Measurements from ENCODE around the gene CHRND. TPM values are rescaled to one million over a fixed set of nuclear protein-coding genes. Genes with fewer than 3 reads are reported as not detected.

Gene CHRND
- polyA plus RNA-seq, 1 donor from 2014 or later: not detected

DNA sequence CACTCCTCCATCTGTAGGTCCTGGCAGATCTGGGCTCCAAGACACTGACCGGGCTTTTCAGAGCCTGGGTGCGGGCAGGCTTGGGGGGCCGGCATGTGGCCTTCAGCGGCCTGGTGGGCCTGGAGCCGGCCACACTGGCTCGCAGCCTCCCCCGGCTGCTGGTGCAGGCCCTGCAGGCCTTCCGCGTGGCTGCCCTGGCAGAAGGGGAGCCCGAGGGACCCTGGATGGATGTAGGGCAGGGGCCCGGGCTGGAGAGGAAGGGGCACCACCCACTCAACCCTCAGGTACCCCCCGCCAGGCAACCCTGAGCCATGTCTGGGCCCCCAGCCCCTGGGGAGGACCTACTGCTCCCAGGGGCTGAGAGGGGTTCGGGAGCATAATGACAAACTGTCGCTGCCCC is 761 bp upstream of the CHRND start:
- Histone ChIP-seq H4K20me1 (ENCODE audit: insufficient read depth) (no peaks in the 10 kb centered on the region), H3K27ac (ENCODE audit: low read length) (no peak overlapping the region), H3K4me2 (ENCODE audit: low read length) (no peak overlapping the region), H3K27me3 (ENCODE audit: insufficient read depth, low read depth, low read length) (peaks cover 28% of the 10 kb centered on the region), H3K79me2 (replicated peaks; ENCODE audit: insufficient read depth, low read length) (no peaks in the 10 kb centered on the region), H3K36me3 (ENCODE audit: insufficient read depth, low read length) (no peaks in the 10 kb centered on the region), H3K9me2 (ENCODE audit: insufficient read depth, low read length) (no peaks in the 10 kb centered on the region), H3K9me3 (ENCODE audit: low read length) (no peaks in the 10 kb centered on the region), H3K9ac (ENCODE audit: low read length) (no peak overlapping the region), H2AFZ (ENCODE audit: low read depth, low read length) (no peak overlapping the region), H3K4me3 (ENCODE audit: low read length) (no peak overlapping the region), H3F3A (ENCODE audit: insufficient read depth, low read length, poor library complexity, severe bottlenecking) (no peaks in the 10 kb centered on the region)
- TF ChIP-seq MXI1 (conservative IDR thresholded peaks at IDR 0.05; ENCODE audit: poor library complexity, severe bottlenecking): no peak
- TF ChIP-seq, protein P1, sequence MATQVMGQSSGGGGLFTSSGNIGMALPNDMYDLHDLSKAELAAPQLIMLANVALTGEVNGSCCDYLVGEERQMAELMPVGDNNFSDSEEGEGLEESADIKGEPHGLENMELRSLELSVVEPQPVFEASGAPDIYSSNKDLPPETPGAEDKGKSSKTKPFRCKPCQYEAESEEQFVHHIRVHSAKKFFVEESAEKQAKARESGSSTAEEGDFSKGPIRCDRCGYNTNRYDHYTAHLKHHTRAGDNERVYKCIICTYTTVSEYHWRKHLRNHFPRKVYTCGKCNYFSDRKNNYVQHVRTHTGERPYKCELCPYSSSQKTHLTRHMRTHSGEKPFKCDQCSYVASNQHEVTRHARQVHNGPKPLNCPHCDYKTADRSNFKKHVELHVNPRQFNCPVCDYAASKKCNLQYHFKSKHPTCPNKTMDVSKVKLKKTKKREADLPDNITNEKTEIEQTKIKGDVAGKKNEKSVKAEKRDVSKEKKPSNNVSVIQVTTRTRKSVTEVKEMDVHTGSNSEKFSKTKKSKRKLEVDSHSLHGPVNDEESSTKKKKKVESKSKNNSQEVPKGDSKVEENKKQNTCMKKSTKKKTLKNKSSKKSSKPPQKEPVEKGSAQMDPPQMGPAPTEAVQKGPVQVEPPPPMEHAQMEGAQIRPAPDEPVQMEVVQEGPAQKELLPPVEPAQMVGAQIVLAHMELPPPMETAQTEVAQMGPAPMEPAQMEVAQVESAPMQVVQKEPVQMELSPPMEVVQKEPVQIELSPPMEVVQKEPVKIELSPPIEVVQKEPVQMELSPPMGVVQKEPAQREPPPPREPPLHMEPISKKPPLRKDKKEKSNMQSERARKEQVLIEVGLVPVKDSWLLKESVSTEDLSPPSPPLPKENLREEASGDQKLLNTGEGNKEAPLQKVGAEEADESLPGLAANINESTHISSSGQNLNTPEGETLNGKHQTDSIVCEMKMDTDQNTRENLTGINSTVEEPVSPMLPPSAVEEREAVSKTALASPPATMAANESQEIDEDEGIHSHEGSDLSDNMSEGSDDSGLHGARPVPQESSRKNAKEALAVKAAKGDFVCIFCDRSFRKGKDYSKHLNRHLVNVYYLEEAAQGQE (IDR thresholded peaks at IDR 0.05; ENCODE audit: borderline replicate concordance): no peak
- TF ChIP-seq RAD21 (conservative IDR thresholded peaks at IDR 0.05): no peak

DNA sequence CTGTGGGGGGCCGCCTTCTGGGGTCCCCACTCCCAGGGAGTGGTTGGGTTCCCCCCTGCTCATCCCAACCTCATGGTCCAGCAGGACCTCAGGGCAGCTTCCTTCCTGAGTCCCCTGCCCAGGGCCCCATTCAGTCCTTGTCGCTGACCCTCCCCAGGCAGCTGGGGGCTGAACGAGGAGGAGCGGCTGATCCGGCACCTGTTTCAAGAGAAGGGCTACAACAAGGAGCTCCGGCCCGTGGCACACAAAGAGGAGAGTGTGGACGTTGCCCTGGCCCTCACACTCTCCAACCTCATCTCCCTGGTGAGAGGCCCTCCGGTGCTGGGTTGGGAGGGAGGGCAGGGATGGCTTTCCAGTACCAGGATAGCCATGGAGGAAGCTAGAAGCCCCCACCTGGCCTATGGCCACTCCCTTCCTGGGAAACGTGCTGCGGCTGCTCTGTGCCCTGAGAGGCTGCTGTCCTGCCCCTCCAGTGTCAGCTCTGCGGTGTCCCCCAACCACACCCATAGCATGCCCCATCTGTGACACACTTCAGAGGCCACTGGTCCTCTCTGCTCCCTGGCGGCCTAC is 497 bp downstream of the CHRND start:
- Histone ChIP-seq H3K9ac (ENCODE audit: low read length) (no peak overlapping the region), H3K27me3 (ENCODE audit: insufficient read depth, low read depth, low read length) (peaks cover 28% of the 10 kb centered on the region), H3K4me3 (ENCODE audit: low read length) (no peak overlapping the region), H3K9me3 (ENCODE audit: low read length) (no peaks in the 10 kb centered on the region), H3K27ac (ENCODE audit: low read length) (no peak overlapping the region), H3F3A (ENCODE audit: insufficient read depth, low read length, poor library complexity, severe bottlenecking) (no peaks in the 10 kb centered on the region), H3K9me2 (ENCODE audit: insufficient read depth, low read length) (no peaks in the 10 kb centered on the region), H3K79me2 (replicated peaks; ENCODE audit: insufficient read depth, low read length) (no peaks in the 10 kb centered on the region), H4K20me1 (ENCODE audit: insufficient read depth) (no peaks in the 10 kb centered on the region), H3K4me2 (ENCODE audit: low read length) (no peak overlapping the region), H3K36me3 (ENCODE audit: insufficient read depth, low read length) (no peaks in the 10 kb centered on the region), H2AFZ (ENCODE audit: low read depth, low read length) (no peak overlapping the region)
- no peak for TF ChIP-seq EZH2 (IDR thresholded peaks at IDR 0.05; ENCODE audit: borderline replicate concordance, insufficient read depth, low read length, poor library complexity, severe bottlenecking)
- TF ChIP-seq, protein P1 (IDR thresholded peaks at IDR 0.05; ENCODE audit: borderline replicate concordance): no peak
- no peak for TF ChIP-seq RAD21 (conservative IDR thresholded peaks at IDR 0.05)
- no peak for TF ChIP-seq MXI1 (conservative IDR thresholded peaks at IDR 0.05; ENCODE audit: poor library complexity, severe bottlenecking)
- TF ChIP-seq POLR2AphosphoS5 (IDR thresholded peaks at IDR 0.05): no peak
- TF ChIP-seq, protein P2, sequence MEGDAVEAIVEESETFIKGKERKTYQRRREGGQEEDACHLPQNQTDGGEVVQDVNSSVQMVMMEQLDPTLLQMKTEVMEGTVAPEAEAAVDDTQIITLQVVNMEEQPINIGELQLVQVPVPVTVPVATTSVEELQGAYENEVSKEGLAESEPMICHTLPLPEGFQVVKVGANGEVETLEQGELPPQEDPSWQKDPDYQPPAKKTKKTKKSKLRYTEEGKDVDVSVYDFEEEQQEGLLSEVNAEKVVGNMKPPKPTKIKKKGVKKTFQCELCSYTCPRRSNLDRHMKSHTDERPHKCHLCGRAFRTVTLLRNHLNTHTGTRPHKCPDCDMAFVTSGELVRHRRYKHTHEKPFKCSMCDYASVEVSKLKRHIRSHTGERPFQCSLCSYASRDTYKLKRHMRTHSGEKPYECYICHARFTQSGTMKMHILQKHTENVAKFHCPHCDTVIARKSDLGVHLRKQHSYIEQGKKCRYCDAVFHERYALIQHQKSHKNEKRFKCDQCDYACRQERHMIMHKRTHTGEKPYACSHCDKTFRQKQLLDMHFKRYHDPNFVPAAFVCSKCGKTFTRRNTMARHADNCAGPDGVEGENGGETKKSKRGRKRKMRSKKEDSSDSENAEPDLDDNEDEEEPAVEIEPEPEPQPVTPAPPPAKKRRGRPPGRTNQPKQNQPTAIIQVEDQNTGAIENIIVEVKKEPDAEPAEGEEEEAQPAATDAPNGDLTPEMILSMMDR (IDR thresholded peaks at IDR 0.05; ENCODE audit: poor library complexity, severe bottlenecking): no peak
- no peak for TF ChIP-seq TAF1 (IDR thresholded peaks at IDR 0.05; ENCODE audit: low read depth)
- TF ChIP-seq EP300 (conservative IDR thresholded peaks at IDR 0.05; ENCODE audit: poor library complexity, severe bottlenecking): no peak
- no peak for TF ChIP-seq SMC3 (conservative IDR thresholded peaks at IDR 0.05; ENCODE audit: poor library complexity)

Data from neural cell (in vitro differentiated cells).